NCI-H345 treated with DMSO at 0.1 percent for 48 hours (cell line): ENCODE data around the gene RETREG1.
"Not testable (repeated sequence)": the region's sequence is repeated elsewhere in the genome, so short reads cannot be mapped to it uniquely, and the experiment has no call there.

Source experiments
- DNase-seq: peaks from one replicate; lab custom pipeline; 2025; ENCODE audit not compliant: unreplicated experiment; lab: John Stamatoyannopoulos, UW

The RETREG1 gene

DNA sequence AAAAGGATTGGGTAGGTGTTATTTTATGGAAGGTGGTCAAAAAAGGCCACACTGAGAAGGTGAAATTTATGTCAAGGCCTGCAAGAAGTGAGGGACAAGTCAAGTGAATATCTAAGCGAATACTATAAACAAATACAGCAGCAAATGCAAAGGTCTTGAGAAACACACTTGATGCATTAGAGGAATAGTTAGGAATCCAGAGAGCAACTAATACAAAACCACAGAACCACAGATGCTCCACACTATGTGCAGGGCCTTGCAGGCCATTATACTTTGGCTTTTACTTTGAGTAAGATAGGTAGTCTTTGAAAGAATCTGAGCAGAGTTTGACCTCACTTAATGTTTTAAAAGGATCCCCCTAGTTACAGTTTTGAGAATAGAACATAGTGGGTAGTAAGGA lies 155.8 kb downstream of the RETREG1 start:
- DNase-seq = no peak

DNA sequence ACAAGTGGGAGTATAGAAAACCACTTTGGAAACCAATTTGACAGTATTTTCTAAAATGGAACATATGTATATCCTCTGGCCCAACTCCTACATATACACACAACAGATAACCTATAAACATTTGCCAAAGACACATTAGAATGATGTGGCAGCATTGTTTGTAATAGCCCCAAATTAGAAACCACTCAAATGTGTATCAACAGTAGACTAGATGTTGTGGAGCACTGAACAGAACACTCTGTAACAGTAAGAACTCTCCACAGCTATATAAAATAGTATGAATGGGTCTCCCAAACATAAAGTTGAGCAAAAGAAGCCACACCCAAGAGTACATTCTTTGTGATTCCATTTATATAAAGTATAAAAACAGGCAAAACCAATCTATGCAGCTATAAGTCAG lies 157.3 kb downstream of the RETREG1 start:
- DNase-seq = no peak

DNA sequence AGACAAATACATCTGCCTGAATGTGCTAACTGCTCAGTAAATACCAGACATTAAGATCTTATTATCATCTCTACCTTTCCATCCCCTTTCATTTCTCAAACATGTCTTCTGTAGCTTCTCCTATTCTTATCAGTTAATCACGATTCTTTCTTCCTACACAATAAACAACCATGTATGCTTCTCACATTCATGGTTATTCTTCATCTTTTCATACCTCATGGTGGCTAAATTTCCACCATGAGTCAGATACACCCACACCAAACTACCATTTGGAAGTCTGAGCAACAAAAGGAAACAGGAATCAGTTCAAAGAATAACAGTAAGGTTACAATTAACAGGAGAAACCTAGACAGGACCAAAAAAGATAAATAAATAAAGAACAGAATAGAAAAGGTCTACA lies 158.9 kb downstream of the RETREG1 start:
- no peak for DNase-seq

DNA sequence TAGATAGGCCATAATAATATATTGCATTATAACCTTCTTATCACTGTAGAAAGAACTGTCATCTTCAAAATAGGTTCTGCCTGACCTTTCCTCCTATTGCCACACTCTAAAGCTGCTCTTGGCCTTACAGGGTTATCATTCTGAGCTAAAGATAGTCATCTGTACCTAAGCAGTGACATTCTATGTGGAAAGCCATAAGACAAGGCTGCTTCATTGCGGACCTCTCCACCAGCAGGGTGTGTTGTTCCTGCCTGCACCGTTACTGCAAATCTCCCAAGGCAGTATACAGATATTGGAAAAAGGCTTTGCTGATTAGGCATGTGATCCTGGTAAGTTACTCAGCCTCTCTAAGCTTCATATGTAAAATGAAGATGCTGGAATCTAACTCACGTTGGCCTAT lies 159.3 kb downstream of the RETREG1 start:
- DNase-seq = no peak

DNA sequence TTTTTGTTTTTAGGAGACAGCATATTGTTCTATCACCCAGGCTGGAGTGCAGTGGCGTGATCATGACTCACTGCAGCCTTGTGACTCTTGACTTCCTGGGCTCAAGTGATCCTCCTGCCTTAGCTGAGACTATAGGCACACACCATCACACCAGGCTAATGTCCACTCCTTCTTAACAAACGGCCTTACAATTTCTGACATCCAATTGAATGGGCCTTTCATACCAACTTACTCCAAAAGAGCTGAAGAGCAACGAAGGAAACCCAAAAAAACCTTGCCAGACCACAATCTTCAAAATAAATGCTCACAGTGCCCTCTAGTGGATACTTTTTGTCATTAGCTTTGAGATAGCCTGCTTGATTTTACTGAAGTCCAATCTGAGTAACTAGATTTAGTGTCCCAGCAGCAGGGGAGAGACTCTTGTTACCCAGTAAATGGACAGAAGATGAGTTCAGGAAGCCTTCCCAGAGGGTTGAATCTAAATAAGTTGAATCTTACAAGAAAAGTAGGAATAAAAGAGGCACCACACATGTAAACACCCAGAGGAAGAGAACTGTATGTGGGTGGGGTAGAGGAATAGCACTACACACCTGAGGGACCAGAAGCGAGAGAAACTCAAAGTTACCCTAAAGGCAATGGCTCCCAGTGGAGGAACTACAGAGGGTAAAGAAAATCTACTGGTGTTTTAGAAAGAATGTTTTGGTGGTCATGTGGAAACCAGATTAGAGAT lies 160.5 kb downstream of the RETREG1 start:
- DNase-seq = peak; percentile 71

DNA sequence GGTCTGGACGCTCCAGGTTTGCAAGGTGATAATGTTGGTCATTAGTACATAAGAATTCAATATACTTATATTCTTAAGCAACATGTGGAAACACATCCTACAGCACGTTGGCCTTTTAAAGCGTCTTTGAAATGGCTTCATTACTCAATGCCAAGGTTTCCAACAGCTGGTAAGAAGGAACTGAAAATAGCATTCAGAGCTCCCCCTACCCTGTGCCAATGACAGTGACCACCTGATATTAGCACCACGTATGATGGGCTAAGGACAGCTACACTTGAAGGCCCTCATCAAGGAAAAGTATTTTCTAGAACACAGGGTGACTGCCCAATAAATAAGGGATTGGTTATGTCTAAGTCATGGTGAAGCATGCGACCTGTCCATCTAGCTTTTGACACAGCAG lies 161.1 kb downstream of the RETREG1 start:
- no peak for DNase-seq

DNA sequence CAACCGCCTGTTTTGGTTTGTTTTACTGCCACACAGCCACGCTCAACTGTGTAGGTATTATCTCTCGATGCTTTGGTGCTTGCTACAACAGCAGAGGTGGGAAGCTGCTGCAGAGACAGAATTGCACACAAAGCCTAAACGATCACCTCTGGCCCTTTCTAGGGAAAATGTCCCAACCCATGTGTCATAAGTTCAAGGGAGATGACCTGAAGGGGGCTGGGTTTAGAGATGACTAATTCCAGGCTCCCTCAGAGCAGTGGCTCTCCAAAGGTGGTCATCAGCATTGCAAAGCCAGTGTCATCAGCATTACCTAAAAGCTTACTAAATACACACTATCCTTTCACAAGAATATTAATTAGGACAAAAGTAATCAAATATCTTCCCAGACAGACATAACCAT lies 162.1 kb downstream of the RETREG1 start:
- DNase-seq = no peak

DNA sequence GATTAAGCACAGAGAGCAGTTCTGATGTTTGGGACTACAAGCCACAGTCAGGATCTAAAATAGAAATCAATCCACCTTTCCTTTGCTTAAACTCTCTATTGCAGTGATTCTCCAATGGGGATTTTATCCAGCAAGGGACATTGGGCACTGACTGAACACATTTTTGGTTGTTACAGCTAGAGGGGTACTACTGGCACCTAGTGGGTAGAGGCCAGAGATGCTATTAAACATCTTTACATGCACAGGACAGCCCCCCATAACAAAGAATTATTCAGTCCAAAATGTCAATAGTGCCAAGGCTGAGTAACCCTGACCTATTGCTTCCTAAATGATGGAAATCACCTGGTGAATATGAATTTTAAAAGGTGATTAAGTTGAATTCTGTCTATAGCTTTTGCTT lies 163.2 kb downstream of the RETREG1 start:
- DNase-seq = no peak

DNA sequence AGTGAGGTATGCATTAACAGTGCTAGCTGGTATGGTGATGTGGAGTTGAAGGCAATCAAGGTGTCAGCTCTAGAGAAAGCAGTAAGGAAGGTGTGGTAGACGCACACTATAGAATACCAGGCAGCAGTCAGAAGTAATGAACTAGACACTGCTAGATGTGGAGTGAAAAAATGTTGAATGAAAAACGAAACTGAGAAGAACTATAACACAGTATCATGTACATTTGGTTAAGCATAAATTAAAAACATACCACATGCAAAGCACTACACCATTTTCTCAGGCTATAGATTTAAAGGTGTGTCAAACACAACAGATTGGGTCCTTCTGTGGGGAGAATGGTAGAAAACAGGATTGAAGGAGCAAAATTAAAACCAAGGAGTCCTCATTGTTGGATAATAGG lies 166.6 kb downstream of the RETREG1 start:
- DNase-seq = no peak

DNA sequence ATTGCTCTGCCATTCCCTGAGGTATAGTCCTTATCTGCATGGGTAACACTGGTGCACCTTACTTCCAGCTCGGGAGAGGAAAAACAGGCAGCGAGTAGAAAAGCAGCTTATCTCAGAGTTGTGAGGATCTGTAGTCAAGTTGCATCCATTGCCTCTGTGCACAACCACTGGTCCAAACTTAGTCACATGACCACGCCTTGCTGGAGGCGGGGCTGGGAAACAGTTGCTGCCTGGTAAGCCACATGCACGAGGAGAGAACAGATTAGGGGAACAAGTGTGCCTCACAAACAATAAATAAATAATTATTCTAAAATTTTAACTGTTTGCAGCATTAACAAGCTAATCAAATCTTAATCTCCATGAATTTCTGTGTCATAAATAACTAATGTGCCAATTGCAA lies 169.8 kb downstream of the RETREG1 start:
- no peak for DNase-seq

DNA sequence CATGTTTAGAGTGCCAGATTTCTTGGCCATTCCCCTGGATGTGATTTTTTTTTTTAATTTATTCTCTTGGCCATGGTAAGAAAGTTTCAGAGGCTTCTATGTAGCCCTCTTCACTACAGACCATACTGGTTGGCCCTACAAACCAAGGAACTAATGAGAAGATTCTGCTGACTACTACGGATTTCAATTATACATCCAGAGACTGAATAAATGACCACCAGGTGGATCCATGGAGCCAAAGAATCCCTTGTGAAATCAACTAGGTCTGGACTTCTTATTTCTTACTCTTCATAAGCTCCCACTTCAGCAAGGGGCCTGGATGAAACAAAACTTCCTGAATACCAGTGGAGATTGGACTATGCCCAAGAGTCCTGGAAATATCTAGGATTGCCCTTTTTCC lies 178.8 kb downstream of the RETREG1 start:
- no peak for DNase-seq

DNA sequence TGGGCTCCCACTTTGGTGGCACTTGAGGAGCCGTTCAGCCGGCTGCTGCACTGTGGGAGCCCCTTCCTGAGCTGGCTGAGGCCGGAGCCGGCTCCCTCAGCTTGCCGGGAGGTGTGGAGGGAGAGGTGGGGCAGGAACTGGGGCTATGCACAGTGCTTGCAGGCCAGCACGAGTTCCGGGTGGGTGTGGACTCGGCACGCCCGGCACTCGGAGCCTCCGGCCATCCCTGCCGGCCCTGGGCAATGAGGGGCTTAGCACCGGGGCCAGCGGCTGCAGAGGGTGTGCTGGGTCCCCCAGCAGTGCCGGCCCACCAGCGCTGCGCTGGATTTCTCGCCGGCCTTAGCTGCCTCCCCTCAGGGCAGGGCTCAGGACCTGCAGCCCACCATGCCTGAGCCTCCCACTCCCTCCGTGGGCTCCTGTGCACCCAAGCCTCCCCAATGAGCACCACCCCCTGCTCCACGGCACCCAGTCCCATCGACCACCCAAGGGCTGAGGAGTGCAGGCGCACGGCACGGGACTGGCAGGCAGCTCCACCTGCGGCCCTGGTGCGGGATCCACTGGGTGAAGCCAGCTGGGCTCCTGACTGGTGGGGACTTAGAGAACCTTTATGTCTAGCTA lies 180.6 kb downstream of the RETREG1 start:
- DNase-seq = not testable (repeated sequence)

DNA sequence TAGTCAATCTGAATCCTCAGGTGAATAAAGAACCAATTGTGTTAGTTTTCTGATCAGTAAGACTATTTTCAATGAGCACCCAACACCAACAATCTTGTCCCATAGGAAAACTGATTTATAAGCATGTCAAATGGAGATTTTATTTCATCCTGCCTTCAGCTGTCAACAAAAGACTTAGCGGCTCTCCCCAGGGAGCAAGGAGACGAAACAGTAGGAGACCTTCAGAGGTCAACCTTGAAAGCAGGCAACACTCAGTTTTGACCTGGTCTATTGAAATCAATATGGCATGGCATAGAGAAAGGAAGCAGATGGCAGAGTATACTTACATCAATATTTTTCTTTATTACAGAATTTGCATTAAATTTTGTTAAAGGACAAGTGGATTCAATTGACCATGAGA lies 185.3 kb downstream of the RETREG1 start:
- peak; percentile 24 for DNase-seq

DNA sequence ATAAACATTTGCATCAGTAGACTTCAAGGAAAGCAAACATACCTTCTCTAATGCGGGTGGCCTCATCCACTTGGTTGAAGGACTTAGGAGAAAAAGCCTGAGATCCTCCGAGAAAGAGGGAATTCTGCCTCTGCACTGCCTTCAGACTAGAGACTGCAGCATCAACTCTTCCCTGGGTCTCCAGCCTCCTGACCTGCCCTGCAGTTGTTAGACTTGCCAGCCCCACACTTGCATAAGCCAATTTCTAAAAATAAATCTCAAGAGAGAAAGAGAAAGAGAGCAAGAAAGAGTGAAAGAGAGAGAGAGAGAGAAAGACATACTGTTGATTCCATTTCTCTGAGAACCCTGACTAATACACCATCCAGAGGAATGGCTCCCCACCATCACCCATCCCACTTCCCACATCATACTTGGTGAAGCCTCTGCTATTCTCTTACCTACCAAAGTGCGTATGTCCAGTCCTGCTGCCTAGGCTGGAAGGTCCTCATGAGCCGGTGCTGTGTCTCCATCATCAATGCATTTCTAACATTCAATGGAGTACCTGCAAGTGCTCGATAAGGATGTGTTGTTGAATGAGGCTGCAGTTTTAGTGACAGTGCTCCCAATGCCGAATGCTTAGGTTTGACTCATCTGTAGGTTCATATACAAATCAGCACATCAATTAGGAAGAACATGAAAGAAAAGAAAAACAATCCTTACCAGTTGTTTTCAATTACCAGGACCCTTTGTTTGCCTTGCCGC lies 186.3 kb downstream of the RETREG1 start:
- DNase-seq = no peak

DNA sequence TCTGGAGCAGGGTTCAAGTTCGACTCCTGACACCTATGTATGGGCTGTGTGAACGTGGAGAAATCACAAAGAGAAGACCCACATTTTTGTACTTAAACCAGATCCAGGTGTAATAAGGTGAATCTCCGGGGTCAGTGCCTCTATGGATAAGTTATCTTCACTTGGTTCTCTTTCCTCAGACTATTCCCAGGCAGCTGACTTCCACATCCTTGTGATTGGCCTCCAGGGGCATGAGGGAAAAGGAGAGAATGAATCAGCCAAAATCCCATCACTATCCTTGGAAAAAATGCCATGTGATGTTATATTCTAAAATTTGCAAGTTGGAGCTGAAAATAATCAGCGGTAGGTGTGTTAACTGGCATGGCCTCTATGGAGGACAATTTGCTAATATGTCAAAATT lies 188.4 kb downstream of the RETREG1 start:
- no peak for DNase-seq

DNA sequence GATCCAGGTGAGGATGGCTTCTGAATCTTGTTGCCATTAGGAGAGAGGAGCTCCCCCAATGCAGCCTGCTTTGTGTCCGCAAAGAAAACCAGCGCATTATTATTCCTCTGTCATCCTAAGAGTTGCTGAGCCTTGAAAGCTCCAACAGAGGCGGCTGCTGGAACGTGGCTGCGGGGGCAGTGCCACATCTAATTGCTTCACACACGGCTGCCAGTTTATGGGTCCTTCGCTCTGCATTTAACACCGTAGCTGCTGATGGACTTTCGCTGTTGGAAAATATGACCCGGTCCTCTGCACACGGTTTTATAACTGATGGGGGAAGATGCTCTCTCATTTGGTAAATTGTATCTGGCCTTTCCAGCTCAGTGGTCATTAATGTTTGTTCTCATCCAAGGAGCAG lies 189.2 kb downstream of the RETREG1 start:
- no peak for DNase-seq
